ENCODE measurements around the gene PAK5. TPM values are rescaled to one million over a fixed set of nuclear protein-coding genes. Genes with fewer than 3 reads are reported as not detected.

The PAK5 gene
- total and polyA plus RNA-seq, 2 of the 13 experiments (the other 11 are each of a cell fraction or from before 2014, with no cell fraction given): not detected

GRCh38 chr20:9616833-9617461 lies 221.9 kb downstream of the PAK5 start:
- no peaks in the 10 kb centered on the region for H4K20me1 ChIP-seq (ENCODE audit: insufficient read depth, low read length)
- no peaks in the 10 kb centered on the region for H3K27me3 ChIP-seq (ENCODE audit: control insufficient read depth in 1 of 2, insufficient read depth in 2 of 2, low read length in 2 of 2)
- H3K9ac ChIP-seq (ENCODE audit: insufficient read depth, low read depth, low read length): no peak overlapping the region
- H3K79me2 ChIP-seq (ENCODE audit: insufficient read depth, low read length): no peaks in the 10 kb centered on the region
- H3K4me1 ChIP-seq (ENCODE audit: insufficient read depth, low read length): no peaks in the 10 kb centered on the region
- ChIA-PET CTCF (ENCODE audit: low intra/inter-chr PET ratio, low total read pairs) (interaction anchor here (1.9 to 2.5 kb wide), 5 partner anchors 267 to 1927 kb away, joined by 7 to 48 read pairs (median 14); no protein-coding TSS in a partner anchor), POLR2A (no interaction called here)
- no peak overlapping the region for H3K4me3 ChIP-seq (replicated peaks in 1 of 3; ENCODE audit: insufficient read depth in 1 of 3, low read depth in 2 of 3, low read length in 3 of 3)
- FAIRE-seq: peak; percentile 88
- H3K36me3 ChIP-seq (replicated peaks in 1 of 2; ENCODE audit: control insufficient read depth in 1 of 2, insufficient read depth in 2 of 2, low read length in 2 of 2): no peaks in the 10 kb centered on the region
- 1% methylated on average over 10 of the region's 10 CpGs for WGBS (ENCODE audit: low lambda C conversion rate)
- H3K27ac ChIP-seq (ENCODE audit: extremely low read length, insufficient read depth, low read length): no peak overlapping the region
- peak; percentile 80 for ATAC-seq
- DNase-seq (ENCODE audit: low spot score): peak; percentile 67
- no peak overlapping the region for H3K4me2 ChIP-seq (ENCODE audit: low read depth, low read length)
- in situ Hi-C loops (cut with HindIII; ENCODE audit: extremely low pct_ligation_motif_present, low pct_unique_long_range_greater_than_20kb) (loop anchor here (5.0 to 10.0 kb wide), 3 partner anchors 295 to 1928 kb away; no protein-coding TSS in a partner anchor), intact Hi-C loops (cut with micrococcal nuclease; ENCODE audit: unreplicated experiment) (loop anchor here (1.0 to 5.0 kb wide), 7 partner anchors 267 to 810 kb away; no protein-coding TSS in a partner anchor)
- H2AFZ ChIP-seq (ENCODE audit: low read length): no peak overlapping the region
- no peaks in the 10 kb centered on the region for H3K9me3 ChIP-seq (ENCODE audit: low read length)
- no TSS peak for BruUV-seq (replicated peaks)
- TF ChIP-seq MAF1 (CRISPR knock-in tag; IDR thresholded peaks at IDR 0.05; ENCODE audit: borderline replicate concordance) (no peak), RFX3 (CRISPR knock-in tag; IDR thresholded peaks at IDR 0.05) (0 out of 2 replicates have a peak, but pooled peaks have one; percentile 17), ZNF841 (CRISPR knock-in tag; IDR thresholded peaks at IDR 0.05; ENCODE audit: borderline replicate concordance) (0 out of 2 replicates have a peak, but pooled peaks have one; percentile 11), ZNF430 (CRISPR knock-in tag; IDR thresholded peaks at IDR 0.05) (no peak), ZNF772 (CRISPR knock-in tag; IDR thresholded peaks at IDR 0.05) (0 out of 2 replicates have a peak, but pooled peaks have one; percentile 28), DRAP1 (CRISPR knock-in tag; IDR thresholded peaks at IDR 0.05) (peak; percentile 25; the same call in 1 of the 2 replicates), STAG1 (CRISPR knock-in tag; IDR thresholded peaks at IDR 0.05) (peak; percentile 97), ZNF777 (CRISPR knock-in tag; IDR thresholded peaks at IDR 0.05) (0 out of 2 replicates have a peak, but pooled peaks have one; percentile 23), ZGPAT (CRISPR knock-in tag; IDR thresholded peaks at IDR 0.05) (0 out of 2 replicates have a peak, but pooled peaks have one; percentile 57), CEBPG (CRISPR knock-in tag; IDR thresholded peaks at IDR 0.05) (0 out of 2 replicates have a peak, but pooled peaks have one; percentile 22), POGZ (CRISPR knock-in tag; IDR thresholded peaks at IDR 0.05) (no peak), SMAD3 (CRISPR knock-in tag; IDR thresholded peaks at IDR 0.05) (0 out of 2 replicates have a peak, but pooled peaks have one; percentile 36), ZNF24 (IDR thresholded peaks at IDR 0.05) (0 out of 2 replicates have a peak, but pooled peaks have one; percentile 29), BRD4 (CRISPR knock-in tag; IDR thresholded peaks at IDR 0.05) (no peak), MIER3 (CRISPR knock-in tag; IDR thresholded peaks at IDR 0.05; ENCODE audit: borderline replicate concordance) (0 out of 2 replicates have a peak, but pooled peaks have one; percentile 39), SMC3 (IDR thresholded peaks at IDR 0.05; ENCODE audit: low read length) (peak; percentile 87), ZNF746 (CRISPR knock-in tag; IDR thresholded peaks at IDR 0.05) (no peak), POLR2G (IDR thresholded peaks at IDR 0.05; ENCODE audit: low read depth, low read length) (no peak), ZFP90 (CRISPR knock-in tag; IDR thresholded peaks at IDR 0.05; ENCODE audit: borderline replicate concordance) (no peak), ZNF652 (CRISPR knock-in tag; IDR thresholded peaks at IDR 0.05; ENCODE audit: borderline replicate concordance, low read depth) (peak; percentile 93), BATF2 (CRISPR knock-in tag; IDR thresholded peaks at IDR 0.05) (no peak), UBTF (CRISPR knock-in tag; IDR thresholded peaks at IDR 0.05) (no peak)
